K562 (cell line): ENCODE measurements around the gene KCTD13. TPM values are rescaled to one million over a fixed set of nuclear protein-coding genes. Genes with fewer than 3 reads are reported as not detected.

ENCODE experiments used
- ATAC-seq: fragments of 200-7000 bp; cut with Tn5 transposase; 3 replicates; pipeline ENCODE4 v1.9.1; 2020; ENCODE audit warnings: moderate library complexity
- BruUV-seq: library from RNA; stranded (reverse); fragments of 400-500 nt; replicated peaks from 2 replicates; lab custom pipeline; 2021; lab: Mats Ljungman, UMichigan
- CTCF ChIA-PET: fragments of 300-600 bp; formaldehyde crosslinking; extraction: SDS; loops from one replicate; lab custom pipeline; 2021; ENCODE audit warnings: low intra/inter-chr PET ratio; lab: Yijun Ruan, JAX
- POLR2A ChIA-PET: fragments of 300-600, 350-650 bp; sonication (Branson Sonifier 250); formaldehyde crosslinking; extraction: SDS; loops from one replicate; lab custom pipeline; 2021; ENCODE audit warnings: antibody characterized with exemption, inconsistent platforms; lab: Yijun Ruan, JAX
- DNase-seq, 4 experiments: peaks; one replicate each; pipeline versions ENCODE4 v3.0.0 to v3.0.0-alpha.2; 2011 to 2018; ENCODE audit warnings: low spot score in 3 of 4, mixed read lengths in 3 of 4; ENCODE audit errors: extremely low read depth in 1 of 4
- FAIRE-seq: peaks from 2 replicates; lab custom pipeline; 2011; peaks lifted over from hg19 to GRCh38; lab: Jason Lieb, UNC
- H2AFZ ChIP-seq: 2 replicates; pipeline ENCODE4 v1.6.0; 2011; ENCODE audit warnings: low read depth, low read length, control low read depth, inconsistent platforms
- H3K27ac ChIP-seq: fragments of 200-600 bp; 3 replicates; pipeline ENCODE4 v1.8.0; 2011; ENCODE audit warnings: low read depth, mild to moderate bottlenecking, control low read depth, inconsistent platforms, low read length, moderate library complexity, mixed read lengths; ENCODE audit errors: extremely low read depth
- H3K27me3 ChIP-seq, 2 experiments: fragments of 300-600 bp in 1 of 2; 2 replicates in 1 of 2; 3 replicates in 1 of 2; pipeline versions ENCODE4 v1.6.0 to v1.8.0; 2011; ENCODE audit warnings: inconsistent platforms in 2 of 2, low read length in 2 of 2, mild to moderate bottlenecking in 1 of 2, mixed read lengths in 1 of 2, moderate library complexity in 1 of 2; ENCODE audit not compliant: control insufficient read depth in 2 of 2, insufficient read depth in 2 of 2
- H3K36me3 ChIP-seq: fragments of 300-600 bp; 3 replicates; pipeline ENCODE4 v1.8.0; 2011; ENCODE audit warnings: mild to moderate bottlenecking, low read length, inconsistent platforms; ENCODE audit not compliant: control insufficient read depth, insufficient read depth
- H3K4me1 ChIP-seq, 2 experiments: fragments of 200-600 bp in 1 of 2; replicated peaks in 1 of 2; 2 replicates in 1 of 2; 3 replicates in 1 of 2; pipeline versions ENCODE4 v1.5.1 to v1.8.0; 2011; ENCODE audit warnings: inconsistent platforms in 2 of 2, low read length in 2 of 2, mild to moderate bottlenecking in 1 of 2, mixed read lengths in 1 of 2, moderate library complexity in 1 of 2; ENCODE audit not compliant: control insufficient read depth in 2 of 2, insufficient read depth in 2 of 2
- H3K4me2 ChIP-seq: 2 replicates; pipeline ENCODE4 v1.6.1; 2011; ENCODE audit warnings: low read length, control low read depth, inconsistent platforms, mixed read lengths; ENCODE audit not compliant: insufficient read depth
- H3K4me3 ChIP-seq: fragments of 200-600 bp; sonication (generic), shearing (Covaris generic); 2 replicates; pipeline ENCODE4 v1.5.1; 2016; ENCODE audit warnings: control low read depth, inconsistent platforms
- H3K79me2 ChIP-seq: fragments of 200-600 bp; 3 replicates; pipeline ENCODE4 v1.8.0; 2011; ENCODE audit warnings: low read length, inconsistent platforms; ENCODE audit not compliant: control insufficient read depth, insufficient read depth
- H3K9ac ChIP-seq, 2 experiments: 2 replicates each; pipeline versions ENCODE4 v1.6.0 to v1.6.1; 2011; ENCODE audit warnings: low read depth in 2 of 2, low read length in 2 of 2, control low read depth in 1 of 2, inconsistent platforms in 1 of 2, mild to moderate bottlenecking in 1 of 2, mixed read lengths in 1 of 2; ENCODE audit not compliant: insufficient read depth in 1 of 2
- H3K9me1 ChIP-seq: one replicate; pipeline ENCODE4 v1.6.0; 2011; ENCODE audit warnings: inconsistent platforms, mild to moderate bottlenecking, low read length, moderate library complexity; ENCODE audit not compliant: control insufficient read depth, insufficient read depth
- H3K9me3 ChIP-seq: replicated peaks from 2 replicates; pipeline ENCODE4 v1.5.1; 2011; ENCODE audit warnings: low read depth, low read length, inconsistent platforms; ENCODE audit not compliant: control insufficient read depth, insufficient read depth
- H4K20me1 ChIP-seq: replicated peaks from 2 replicates; pipeline ENCODE4 v1.6.1; 2011; ENCODE audit warnings: low read length, inconsistent platforms, mixed read lengths; ENCODE audit not compliant: control insufficient read depth, insufficient read depth
- BRD4 ChIP-seq: fragments of 200-600 bp; sonication (generic); IDR thresholded peaks from 2 replicates; pipeline ENCODE4 v1.6.1; 2017; ENCODE audit warnings: inconsistent platforms
- GATAD2A ChIP-seq: fragments of 450-650 bp; IDR thresholded peaks from 2 replicates; pipeline ENCODE4 v1.6.1; 2017
- HDAC6 ChIP-seq: IDR thresholded peaks from 2 replicates; pipeline ENCODE4 v1.6.1; 2012; ENCODE audit warnings: low read depth, mild to moderate bottlenecking, control low read depth, inconsistent platforms, low read length, moderate library complexity
- HMG20A ChIP-seq: fragments of 450-650 bp; formaldehyde crosslinking; conservative IDR thresholded peaks from 2 replicates; pipeline ENCODE4 v1.4.0; 2020; ENCODE audit warnings: mild to moderate bottlenecking, mixed read lengths
- ILK ChIP-seq: fragments of 450-650 bp; IDR thresholded peaks from 2 replicates; pipeline ENCODE4 v1.6.1; 2016; ENCODE audit warnings: missing genetic modification characterization, low read depth, mild to moderate bottlenecking, missing compliant biosample characterization, moderate library complexity, borderline replicate concordance
- RAD21 ChIP-seq, 2 experiments: fragments of 250-450 bp in 1 of 2; fragments of 450-650 bp in 1 of 2; sonication (Bioruptor Pico) in 1 of 2; formaldehyde crosslinking in 1 of 2; IDR thresholded peaks in 1 of 2; conservative IDR thresholded peaks in 1 of 2; 2 replicates each; pipeline versions ENCODE4 v1.4.0 to v1.8.0; 2020 to 2022; ENCODE audit warnings: mild to moderate bottlenecking in 2 of 2, moderate library complexity in 1 of 2
- TCF7 ChIP-seq: sonication (generic); IDR thresholded peaks from 2 replicates; pipeline ENCODE4 v1.6.1; 2016; ENCODE audit warnings: antibody characterized with exemption, borderline replicate concordance
- TSC22D4 ChIP-seq: fragments of 450-650 bp; IDR thresholded peaks from 2 replicates; pipeline ENCODE4 v1.6.1; 2016; ENCODE audit warnings: missing genetic modification characterization, missing biosample characterization, control low read depth
- ZNF133 ChIP-seq: fragments of 250-450 bp; sonication (Bioruptor Pico); IDR thresholded peaks from 2 replicates; pipeline ENCODE4 v1.4.0; 2020; ENCODE audit warnings: mild to moderate bottlenecking
- ZNF134 ChIP-seq: fragments of 250-450 bp; sonication (Bioruptor Pico); conservative IDR thresholded peaks from 2 replicates; pipeline ENCODE4 v1.4.0; 2020
- WGBS: fragments of 100-300 bp; shearing (Covaris generic); methylation state at CpG from one replicate; pipeline ENCODE4 v1.1.6; 2016; ENCODE audit warnings: low coverage, mixed read lengths; ENCODE audit not compliant: insufficient coverage; ENCODE audit errors: missing lambda C conversion rate; 5-methylcytosine and 5-hydroxymethylcytosine counted together
- in situ Hi-C: fragments of 300-500 bp; cut with MboI; formaldehyde crosslinking; loops from 4 replicates; pipeline ENCODE4 v1.15.0; 2018; ENCODE audit warnings: inconsistent platforms, mixed read lengths
- intact Hi-C: fragments of 100-400 bp; cut with micrococcal nuclease; formaldehyde crosslinking; loops from 2 replicates; pipeline ENCODE4 v1.14.2; 2022
- polyA plus RNA-seq, 8 experiments: library from polyadenylated mRNA; depleted of rRNA in 4 of 8; stranded (reverse) in 5 of 8; unstranded in 3 of 8; fragments of >200 nt; fragmentation: Nextera tagmentation in 2 of 8; fragmentation: Illumina TruSeq in 1 of 8; extraction: Ambion mirVana in 2 of 8; extraction: Trizol in 1 of 8; gene quantifications; 2 replicates each; pipeline versions ENCODE4 v1.2.1 to v1.2.3, GENCODE V29; 2011 to 2014; ENCODE audit warnings: inconsistent platforms in 1 of 8, missing spikeins in 1 of 8
- total RNA-seq, 7 experiments: library from RNA; depleted of rRNA in 6 of 7; stranded (reverse); fragments of >200 nt in 6 of 7; fragmentation: Illumina TruSeq in 2 of 7; extraction: Trizol in 2 of 7; gene quantifications; 2 replicates each; pipeline versions ENCODE4 v1.2.1 to v1.2.3, GENCODE V29; 2011 to 2021; ENCODE audit warnings: low replicate concordance in 1 of 7
- TF ChIP-seq, protein P1 (sequence below): fragments of 450-650 bp; IDR thresholded peaks from 2 replicates; pipeline ENCODE4 v1.6.1; 2016; ENCODE audit warnings: low read depth
- TF ChIP-seq, protein P2 (sequence below), 2 experiments: fragments of 450-650 bp; conservative IDR thresholded peaks; 2 replicates each; pipeline ENCODE4 v1.6.1; 2017; ENCODE audit warnings: mild to moderate bottlenecking in 2 of 2, moderate library complexity in 2 of 2

The KCTD13 gene
- total and polyA plus RNA-seq, 9 of the 15 experiments (the other 6 are each of a cell fraction or from before 2014, with no cell fraction given), result 1.0 to 20.6 (median 9.8) TPM

DNA sequence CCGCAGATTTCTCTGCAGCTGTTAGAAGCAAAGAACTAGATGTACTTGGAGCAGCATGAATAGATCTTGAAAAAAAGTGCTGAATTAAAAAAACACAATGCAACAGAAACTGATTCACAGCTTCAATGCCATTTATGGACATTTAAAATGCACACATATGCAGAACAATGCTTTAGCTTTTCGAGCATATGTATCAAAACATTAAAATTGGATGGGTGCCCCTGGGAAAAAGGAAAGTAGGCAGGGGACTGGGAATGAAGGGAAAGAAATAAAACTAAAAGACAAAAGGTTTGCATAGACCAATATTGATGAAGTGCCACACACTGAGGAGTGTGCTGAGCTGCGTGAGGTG lies 5.0 kb downstream of the KCTD13 start:
- ATAC-seq (no peak), FAIRE-seq (no peak), DNase-seq (no peak)
- H3K4me3 ChIP-seq, result no peak overlapping the region
- H3K4me1 ChIP-seq, result peaks cover 3 to 16% of the 10 kb centered on the region in 2 experiments; a peak in 2 of 5 replicates
- no peak overlapping the region for H2AFZ ChIP-seq
- no TSS peak for BruUV-seq
- peaks cover 55% of the 10 kb centered on the region for H3K36me3 ChIP-seq
- no peaks in the 10 kb centered on the region for H3K9me3 ChIP-seq
- no peaks in the 10 kb centered on the region for H3K9me1 ChIP-seq
- peaks cover 18% of the 10 kb centered on the region for H3K79me2 ChIP-seq
- intact Hi-C loops (no loop called here), in situ Hi-C loops (no loop called here)
- ChIA-PET CTCF (no interaction called here), POLR2A (interaction anchor here (0.9 to 1.1 kb wide), 2 partner anchors 19 to 32 kb away, joined by 3 to 4 read pairs; no protein-coding TSS in a partner anchor)
- no peak overlapping the region for H3K4me2 ChIP-seq
- no peaks in the 10 kb centered on the region for H4K20me1 ChIP-seq
- H3K27ac ChIP-seq, result no peak overlapping the region
- TF ChIP-seq ZNF134 (CRISPR knock-in tag), result no peak
- no peak for TF ChIP-seq BRD4
- no peak for TF ChIP-seq HMG20A (CRISPR knock-in tag)
- no peak for TF ChIP-seq ILK
- TF ChIP-seq, protein P1, sequence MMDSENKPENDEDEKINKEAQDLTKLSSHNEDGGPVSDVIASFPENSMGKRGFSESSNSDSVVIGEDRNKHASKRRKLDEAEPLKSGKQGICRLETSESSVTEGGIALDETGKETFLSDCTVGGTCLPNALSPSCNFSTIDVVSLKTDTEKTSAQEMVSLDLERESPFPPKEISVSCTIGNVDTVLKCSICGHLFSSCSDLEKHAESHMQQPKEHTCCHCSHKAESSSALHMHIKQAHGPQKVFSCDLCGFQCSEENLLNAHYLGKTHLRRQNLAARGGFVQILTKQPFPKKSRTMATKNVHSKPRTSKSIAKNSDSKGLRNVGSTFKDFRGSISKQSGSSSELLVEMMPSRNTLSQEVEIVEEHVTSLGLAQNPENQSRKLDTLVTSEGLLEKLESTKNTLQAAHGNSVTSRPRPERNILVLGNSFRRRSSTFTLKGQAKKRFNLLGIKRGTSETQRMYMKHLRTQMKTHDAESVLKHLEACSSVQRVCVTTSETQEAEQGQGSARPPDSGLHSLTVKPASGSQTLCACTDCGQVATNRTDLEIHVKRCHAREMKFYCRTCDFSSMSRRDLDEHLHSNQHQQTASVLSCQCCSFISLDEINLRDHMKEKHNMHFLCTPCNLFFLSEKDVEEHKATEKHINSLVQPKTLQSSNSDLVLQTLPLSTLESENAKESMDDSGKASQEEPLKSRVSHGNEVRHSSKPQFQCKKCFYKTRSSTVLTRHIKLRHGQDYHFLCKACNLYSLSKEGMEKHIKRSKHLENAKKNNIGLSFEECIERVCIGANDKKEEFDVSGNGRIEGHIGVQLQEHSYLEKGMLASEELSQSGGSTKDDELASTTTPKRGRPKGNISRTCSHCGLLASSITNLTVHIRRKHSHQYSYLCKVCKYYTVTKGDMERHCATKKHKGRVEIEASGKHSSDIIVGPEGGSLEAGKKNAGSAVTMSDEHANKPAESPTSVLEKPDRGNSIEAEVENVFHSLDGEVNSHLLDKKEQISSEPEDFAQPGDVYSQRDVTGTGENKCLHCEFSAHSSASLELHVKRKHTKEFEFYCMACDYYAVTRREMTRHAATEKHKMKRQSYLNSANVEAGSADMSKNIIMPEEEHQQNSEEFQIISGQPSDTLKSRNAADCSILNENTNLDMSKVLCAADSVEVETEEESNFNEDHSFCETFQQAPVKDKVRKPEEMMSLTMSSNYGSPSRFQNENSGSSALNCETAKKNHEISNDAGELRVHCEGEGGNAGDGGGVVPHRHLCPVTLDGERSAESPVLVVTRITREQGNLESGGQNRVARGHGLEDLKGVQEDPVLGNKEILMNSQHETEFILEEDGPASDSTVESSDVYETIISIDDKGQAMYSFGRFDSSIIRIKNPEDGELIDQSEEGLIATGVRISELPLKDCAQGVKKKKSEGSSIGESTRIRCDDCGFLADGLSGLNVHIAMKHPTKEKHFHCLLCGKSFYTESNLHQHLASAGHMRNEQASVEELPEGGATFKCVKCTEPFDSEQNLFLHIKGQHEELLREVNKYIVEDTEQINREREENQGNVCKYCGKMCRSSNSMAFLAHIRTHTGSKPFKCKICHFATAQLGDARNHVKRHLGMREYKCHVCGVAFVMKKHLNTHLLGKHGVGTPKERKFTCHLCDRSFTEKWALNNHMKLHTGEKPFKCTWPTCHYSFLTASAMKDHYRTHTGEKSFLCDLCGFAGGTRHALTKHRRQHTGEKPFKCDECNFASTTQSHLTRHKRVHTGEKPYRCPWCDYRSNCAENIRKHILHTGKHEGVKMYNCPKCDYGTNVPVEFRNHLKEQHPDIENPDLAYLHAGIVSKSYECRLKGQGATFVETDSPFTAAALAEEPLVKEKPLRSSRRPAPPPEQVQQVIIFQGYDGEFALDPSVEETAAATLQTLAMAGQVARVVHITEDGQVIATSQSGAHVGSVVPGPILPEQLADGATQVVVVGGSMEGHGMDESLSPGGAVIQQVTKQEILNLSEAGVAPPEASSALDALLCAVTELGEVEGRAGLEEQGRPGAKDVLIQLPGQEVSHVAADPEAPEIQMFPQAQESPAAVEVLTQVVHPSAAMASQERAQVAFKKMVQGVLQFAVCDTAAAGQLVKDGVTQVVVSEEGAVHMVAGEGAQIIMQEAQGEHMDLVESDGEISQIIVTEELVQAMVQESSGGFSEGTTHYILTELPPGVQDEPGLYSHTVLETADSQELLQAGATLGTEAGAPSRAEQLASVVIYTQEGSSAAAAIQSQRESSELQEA, result no peak
- no peak for TF ChIP-seq ZNF133 (CRISPR knock-in tag)
- TF ChIP-seq HDAC6, result no peak
- TF ChIP-seq TCF7, result no peak
- TF ChIP-seq, protein P2, sequence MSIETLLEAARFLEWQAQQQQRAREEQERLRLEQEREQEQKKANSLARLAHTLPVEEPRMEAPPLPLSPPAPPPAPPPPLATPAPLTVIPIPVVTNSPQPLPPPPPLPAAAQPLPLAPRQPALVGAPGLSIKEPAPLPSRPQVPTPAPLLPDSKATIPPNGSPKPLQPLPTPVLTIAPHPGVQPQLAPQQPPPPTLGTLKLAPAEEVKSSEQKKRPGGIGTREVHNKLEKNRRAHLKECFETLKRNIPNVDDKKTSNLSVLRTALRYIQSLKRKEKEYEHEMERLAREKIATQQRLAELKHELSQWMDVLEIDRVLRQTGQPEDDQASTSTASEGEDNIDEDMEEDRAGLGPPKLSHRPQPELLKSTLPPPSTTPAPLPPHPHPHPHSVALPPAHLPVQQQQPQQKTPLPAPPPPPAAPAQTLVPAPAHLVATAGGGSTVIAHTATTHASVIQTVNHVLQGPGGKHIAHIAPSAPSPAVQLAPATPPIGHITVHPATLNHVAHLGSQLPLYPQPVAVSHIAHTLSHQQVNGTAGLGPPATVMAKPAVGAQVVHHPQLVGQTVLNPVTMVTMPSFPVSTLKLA (conservative IDR thresholded peaks at IDR 0.05), result no peak
- no peak for TF ChIP-seq TSC22D4 (tag)
- TF ChIP-seq RAD21 (CRISPR knock-in tag; conservative IDR thresholded peaks at IDR 0.05 in 1 of 2, IDR thresholded peaks at IDR 0.05 in 1 of 2), result no peak
- no peak for TF ChIP-seq GATAD2A
- H3K27me3 ChIP-seq, result no peaks in the 10 kb centered on the region
- H3K9ac ChIP-seq, result no peak overlapping the region; a peak in 1 of 4 replicates
- WGBS, result 83% methylated on average over 3 of the region's 3 CpGs
